IPS-NIHi7 (cell line): ENCODE data around the gene FBXL13.
"Not testable (repeated sequence)": the region's sequence is repeated elsewhere in the genome, so short reads cannot be mapped to it uniquely, and the experiment has no call there.

ENCODE experiments used
- DNase-seq: peaks from one replicate; pipeline ENCODE4 v3.0.0; 2012; ENCODE audit warnings: mixed read lengths; ENCODE audit errors: extremely low spot score

FBXL13 gene

GRCh38 chr7:102935450-102936115 is 139.0 kb downstream of the FBXL13 start:
- DNase-seq = no peak

- peak; percentile 23 for DNase-seq
Observed at GRCh38 chr7:102934701-102935100, 139.9 kb downstream of the FBXL13 start.

- DNase-seq = no peak
Observed at GRCh38 chr7:102934239-102934638, 140.4 kb downstream of the FBXL13 start.

- DNase-seq = peak; percentile 48
Observed at GRCh38 chr7:102933763-102934162, 140.8 kb downstream of the FBXL13 start.

- no peak for DNase-seq
Observed at GRCh38 chr7:102931757-102932156, 142.8 kb downstream of the FBXL13 start.

GRCh38 chr7:102927312-102927933 is 147.2 kb downstream of the FBXL13 start:
- no peak for DNase-seq

- no peak for DNase-seq
Observed at GRCh38 chr7:102926783-102927140, 147.8 kb downstream of the FBXL13 start.

GRCh38 chr7:102925976-102926782 is 148.4 kb downstream of the FBXL13 start:
- DNase-seq = no peak

GRCh38 chr7:102918845-102919244 is 155.8 kb downstream of the FBXL13 start:
- no peak for DNase-seq

GRCh38 chr7:102917436-102918353 is 156.9 kb downstream of the FBXL13 start:
- DNase-seq = no peak

- DNase-seq = no peak
Observed at GRCh38 chr7:102916881-102917280, 157.7 kb downstream of the FBXL13 start.

- DNase-seq = no peak
Observed at GRCh38 chr7:102916426-102916825, 158.2 kb downstream of the FBXL13 start.

- DNase-seq = peak; percentile 49
Observed at GRCh38 chr7:102914585-102914984, 160.0 kb downstream of the FBXL13 start.

- DNase-seq = no peak
Observed at GRCh38 chr7:102913826-102914225, 160.8 kb downstream of the FBXL13 start.

GRCh38 chr7:102912742-102913141 is 161.9 kb downstream of the FBXL13 start, which contains the start of gene LRRC17:
Gene LRRC17, plus strand, starts transcription at chr7:102913000. Its CDS starts 20,914 bp downstream, at chr7:102933914.
- DNase-seq = no peak

- no peak for DNase-seq
Observed at GRCh38 chr7:102908676-102909075, 165.9 kb downstream of the FBXL13 start.

- DNase-seq = not testable (repeated sequence)
Observed at GRCh38 chr7:102903576-102903975, 171.0 kb downstream of the FBXL13 start.

GRCh38 chr7:102902052-102902451 is 172.5 kb downstream of the FBXL13 start:
- DNase-seq = not testable (repeated sequence)

GRCh38 chr7:102898532-102898859 is 176.1 kb downstream of the FBXL13 start:
- DNase-seq = no peak

GRCh38 chr7:102897856-102898531 is 176.6 kb downstream of the FBXL13 start:
- DNase-seq = no peak

GRCh38 chr7:102897211-102897631 is 177.4 kb downstream of the FBXL13 start:
- DNase-seq = no peak
